Pancreas (tissue), 10 donors: ENCODE results near the gene HDAC10. TPM values are rescaled to one million over a fixed set of nuclear protein-coding genes. Genes with fewer than 3 reads are reported as not detected.
A peak's percentile ranks its signal among the peaks of the same experiment; 100 is the strongest.

Source experiments
- ATAC-seq, 4 donors: fragments of 200-7000 bp; cut with Tn5 transposase; one replicate each; pipeline versions ENCODE4 v1.8.0 to v1.9.1; 2020; ENCODE audit warnings: mild to moderate bottlenecking in 4 of 4, moderate library complexity in 4 of 4
- DNase-seq, 6 donors: peaks; one replicate each; pipeline ENCODE4 v3.0.0-alpha.2; 2020
- FAIRE-seq: peaks from 2 replicates; lab custom pipeline; 2012; peaks lifted over from hg19 to GRCh38; lab: Jason Lieb, UNC
- H3K27ac ChIP-seq, 4 donors: fragments of 200-600 bp; sonication (generic); 1 replicate in 3 of 4; 2 replicates in 1 of 4; pipeline versions ENCODE4 v1.5.0 to v1.8.0; 2020
- H3K27me3 ChIP-seq, 4 donors: fragments of 200-600 bp; one replicate each; pipeline ENCODE4 v1.8.0; 2021
- H3K36me3 ChIP-seq, 3 donors: fragments of 200-600 bp; sonication (generic) in 1 of 3; one replicate each; pipeline versions ENCODE4 v1.5.0 to v1.8.0; 2020 to 2021
- H3K4me1 ChIP-seq, 3 donors: fragments of 200-600 bp; one replicate each; pipeline ENCODE4 v1.8.0; 2021
- H3K4me3 ChIP-seq, 4 donors: fragments of 200-600 bp; sonication (generic) in 2 of 4; one replicate each; pipeline versions ENCODE4 v1.5.0 to v1.8.0; 2020 to 2021
- H3K9me3 ChIP-seq, 4 donors: fragments of 200-600 bp; one replicate each; pipeline ENCODE4 v1.8.0; 2021
- WGBS, 2 donors: extraction: QIAGEN DNeasy Blood & Tissue Kit; methylation state at CpG; one replicate each; pipeline ENCODE4 v1.1.7; 2013; 5-methylcytosine and 5-hydroxymethylcytosine counted together
- intact Hi-C, 3 donors: fragments of 100-400 bp; cut with DNase I; formaldehyde crosslinking; loops; one replicate each; pipeline versions ENCODE4 v1.11.1 to v1.14.2; 2022
- polyA plus RNA-seq, 2 donors: library from polyadenylated mRNA; stranded (reverse); fragments of 200-250 nt; gene quantifications; one replicate each; pipeline ENCODE4 v1.2.3, GENCODE V29; 2013
- total RNA-seq, 6 donors: library from RNA; stranded (reverse); fragmentation: NEBNext Ultra II Directional in 4 of 6; extraction: Animal tissue kit (Norgen Biotek cat#: 25700) in 4 of 6; gene quantifications; one replicate each; pipeline versions ENCODE4 v1.2.1 to v1.2.4, GENCODE V29; 2021 to 2023
- TF ChIP-seq, protein P1 (sequence below), 4 donors: fragments of 200-600 bp; sonication (generic) in 3 of 4; IDR thresholded peaks; one replicate each; pipeline versions ENCODE4 v1.5.0 to v1.8.0; 2021; ENCODE audit warnings: antibody characterized with exemption in 4 of 4
- donor health status: healthy with polysubstance abuse.
- donor health status: DM: no; HTN: no; CAD: no; lungs with moderate emphysema.
- donor health status: DM: no; HTN: no; CAD: no.
- donor health status: control.
- donor health status: control.
- donor health status: Bipolar disorder and iron deficiency.
- donor health status: DM: yes; HTN: yes; CAD: no.
- donor health status: DM: no; HTN: no; CAD: no.
- donor health status: DM: no; HTN: no; CAD: no.
- donor health status: DM: yes; HTN: yes; CAD: no.

HDAC10 gene
- total and polyA plus RNA-seq, 8 donors = 17.0 to 78.3 (median 21.8) TPM

DNA sequence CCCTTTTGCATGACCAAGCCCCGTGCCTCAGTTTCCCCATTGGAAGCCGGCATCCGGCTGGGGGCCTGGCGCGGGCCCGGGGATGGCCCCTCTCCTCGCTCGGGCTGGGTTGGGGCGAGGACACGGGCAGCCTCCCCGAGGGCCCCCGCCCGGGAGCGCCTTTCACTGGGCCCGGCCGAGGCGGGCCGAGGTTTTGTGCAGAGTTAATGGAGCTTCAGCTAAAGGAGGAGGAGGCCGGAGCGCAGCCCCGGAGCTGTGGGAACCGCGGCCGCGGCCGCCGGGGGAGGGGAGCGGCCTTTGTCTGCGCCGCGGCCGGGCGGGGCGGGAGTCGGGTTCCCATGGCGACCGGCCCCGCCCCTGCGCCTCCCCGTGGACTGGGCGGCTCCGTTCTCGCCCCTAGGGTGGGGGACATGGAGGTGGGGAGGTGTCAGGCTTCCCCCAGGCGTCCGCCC lies 20.5 kb upstream of the HDAC10 start:
- H3K27ac ChIP-seq = no peak overlapping the region
- ATAC-seq = peak; percentile 12 to 46 (median 40)
- H3K4me1 ChIP-seq = peaks cover 26 to 30% (median 29%) of the 10 kb centered on the region in 3 donors
- no peak for FAIRE-seq
- H3K9me3 ChIP-seq = no peaks in the 10 kb centered on the region
- intact Hi-C loops = loop anchor here in 1 of 3 donors (10.0 kb wide), 1 partner anchor 53 kb away; the partner anchor contains the start of gene DENND6B
- peak in 2 of 6 donors; percentile 72 to 79 for DNase-seq
- WGBS, 2 donors = 3% methylated on average over 25 to 45 of the region's 45 CpGs
- H3K27me3 ChIP-seq = no peaks in the 10 kb centered on the region
- H3K4me3 ChIP-seq = peak overlapping the region in 2 of 4 donors; percentile 40 to 49
- TF ChIP-seq, protein P1, sequence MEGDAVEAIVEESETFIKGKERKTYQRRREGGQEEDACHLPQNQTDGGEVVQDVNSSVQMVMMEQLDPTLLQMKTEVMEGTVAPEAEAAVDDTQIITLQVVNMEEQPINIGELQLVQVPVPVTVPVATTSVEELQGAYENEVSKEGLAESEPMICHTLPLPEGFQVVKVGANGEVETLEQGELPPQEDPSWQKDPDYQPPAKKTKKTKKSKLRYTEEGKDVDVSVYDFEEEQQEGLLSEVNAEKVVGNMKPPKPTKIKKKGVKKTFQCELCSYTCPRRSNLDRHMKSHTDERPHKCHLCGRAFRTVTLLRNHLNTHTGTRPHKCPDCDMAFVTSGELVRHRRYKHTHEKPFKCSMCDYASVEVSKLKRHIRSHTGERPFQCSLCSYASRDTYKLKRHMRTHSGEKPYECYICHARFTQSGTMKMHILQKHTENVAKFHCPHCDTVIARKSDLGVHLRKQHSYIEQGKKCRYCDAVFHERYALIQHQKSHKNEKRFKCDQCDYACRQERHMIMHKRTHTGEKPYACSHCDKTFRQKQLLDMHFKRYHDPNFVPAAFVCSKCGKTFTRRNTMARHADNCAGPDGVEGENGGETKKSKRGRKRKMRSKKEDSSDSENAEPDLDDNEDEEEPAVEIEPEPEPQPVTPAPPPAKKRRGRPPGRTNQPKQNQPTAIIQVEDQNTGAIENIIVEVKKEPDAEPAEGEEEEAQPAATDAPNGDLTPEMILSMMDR (IDR thresholded peaks at IDR 0.05) = no peak
- peaks cover 0 to 9% (median 7%) of the 10 kb centered on the region in 3 donors for H3K36me3 ChIP-seq

DNA sequence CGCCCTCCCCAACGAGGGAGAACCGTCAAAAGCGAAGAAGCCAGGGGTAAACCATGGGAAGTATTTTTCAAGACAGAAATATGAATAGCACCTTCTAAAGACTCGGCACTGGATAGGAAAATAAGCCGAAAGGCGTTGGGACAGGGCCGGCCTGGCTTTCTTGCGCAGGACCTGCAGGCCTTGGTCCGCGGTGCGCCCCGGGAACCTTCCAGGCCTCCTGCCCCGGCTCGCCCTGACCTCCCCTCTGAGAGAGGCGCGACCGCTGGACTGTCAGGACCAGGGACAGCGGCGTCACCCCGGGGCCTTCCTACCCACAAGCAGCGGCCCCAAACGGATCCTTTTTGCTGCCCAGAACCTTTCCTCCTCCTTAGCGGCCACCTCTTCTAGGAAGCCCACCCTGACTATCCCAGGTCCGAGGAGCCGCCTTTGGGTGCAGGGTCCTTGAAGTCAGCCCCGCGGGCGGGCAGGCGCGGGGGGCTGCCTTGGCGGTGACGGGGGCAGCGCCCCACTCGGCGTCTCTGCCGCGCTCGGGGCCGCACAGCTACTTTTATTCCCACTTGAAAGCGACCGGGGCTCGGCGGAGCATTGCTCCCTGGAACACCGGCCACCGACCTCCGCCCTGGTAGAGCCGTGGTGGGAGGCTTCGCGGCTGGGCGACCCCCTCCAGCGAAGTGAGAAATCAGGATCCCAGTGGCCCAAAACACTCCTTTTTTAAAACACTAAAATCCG lies 19.8 kb upstream of the HDAC10 start:
- H3K9me3 ChIP-seq = no peaks in the 10 kb centered on the region
- intact Hi-C loops = loop anchor here in 1 of 3 donors (10.0 kb wide), 1 partner anchor 54 kb away; the partner anchor contains the start of gene DENND6B
- TF ChIP-seq, protein P1 (IDR thresholded peaks at IDR 0.05) = no peak
- H3K27me3 ChIP-seq = no peaks in the 10 kb centered on the region
- no peak for FAIRE-seq
- peaks cover 26 to 30% (median 29%) of the 10 kb centered on the region in 3 donors for H3K4me1 ChIP-seq
- H3K36me3 ChIP-seq = peaks cover 0 to 9% (median 7%) of the 10 kb centered on the region in 3 donors
- peak; percentile 36 to 74 (median 64) for ATAC-seq
- peak; percentile 66 to 93 (median 76) for DNase-seq
- H3K27ac ChIP-seq = no peak overlapping the region
- H3K4me3 ChIP-seq = peak overlapping the region; percentile 19 to 49 (median 30)
- WGBS, 2 donors = 3% methylated on average over 48 to 53 of the region's 53 CpGs

DNA sequence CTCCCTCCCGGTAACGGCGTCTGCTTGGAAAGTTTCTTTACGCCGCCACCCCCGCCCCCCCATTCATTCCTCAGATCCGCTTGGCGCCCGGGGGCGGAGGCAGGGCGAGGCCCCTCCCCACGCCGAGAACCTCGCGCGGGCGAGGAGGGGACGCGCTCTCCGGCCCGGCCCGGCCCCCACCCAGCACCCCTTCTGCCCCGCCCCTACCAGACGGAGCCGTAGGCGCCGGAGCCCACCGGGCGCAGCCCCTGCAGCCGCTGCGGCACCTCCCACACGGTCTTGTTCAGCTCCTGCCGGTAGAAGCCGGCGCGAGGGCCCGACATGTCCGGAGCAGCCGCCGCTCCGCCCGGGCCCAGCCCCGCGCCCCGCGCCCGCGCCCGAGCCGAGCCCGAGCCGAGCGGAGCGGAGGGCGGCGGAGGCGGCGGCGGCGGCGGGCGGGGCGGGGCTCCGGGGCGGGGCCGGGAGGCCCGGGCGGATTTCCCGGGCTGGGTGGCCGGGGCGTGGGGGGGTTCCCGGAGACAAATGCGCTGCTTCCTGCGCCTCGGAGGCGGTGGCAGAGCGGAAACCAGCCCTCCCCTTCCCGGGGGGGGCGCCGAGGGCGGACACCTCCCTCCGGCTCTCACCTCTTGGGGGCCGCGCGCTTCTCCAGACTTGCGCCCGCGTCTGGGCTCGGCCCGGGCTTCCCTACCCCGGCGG lies 19.1 kb upstream of the HDAC10 start, which contains the start of gene MAPK11:
MAPK11 (minus strand) TSS at position 411 of the 696 bp plus-strand sequence; CDS start at position 323, 88 bp downstream.
- Histone ChIP-seq H3K4me1 (peaks cover 26 to 30% (median 29%) of the 10 kb centered on the region in 3 donors), H3K36me3 (peaks cover 0 to 3% (median 2%) of the 10 kb centered on the region in 3 donors), H3K9me3 (no peaks in the 10 kb centered on the region), H3K27me3 (no peaks in the 10 kb centered on the region), H3K27ac (no peak within 1 kb of the TSS), H3K4me3 (peak within 1 kb of the TSS; percentile 19 to 49 (median 30))
- intact Hi-C loops = loop anchor here in 2 of 3 donors (10.0 kb wide), 2 partner anchors 55 to 345 kb away; partner anchors contain the start of gene DENND6B (in 1 of the 2)
- FAIRE-seq (no peak), DNase-seq (peak in 2 of 6 donors; percentile 32 to 72), ATAC-seq (peak in 3 of 4 donors; percentile 29 to 45 (median 32))
- 2% methylated on average over 52 to 92 of the region's 92 CpGs for WGBS, 2 donors
- TF ChIP-seq, protein P1 (IDR thresholded peaks at IDR 0.05) = no peak

DNA sequence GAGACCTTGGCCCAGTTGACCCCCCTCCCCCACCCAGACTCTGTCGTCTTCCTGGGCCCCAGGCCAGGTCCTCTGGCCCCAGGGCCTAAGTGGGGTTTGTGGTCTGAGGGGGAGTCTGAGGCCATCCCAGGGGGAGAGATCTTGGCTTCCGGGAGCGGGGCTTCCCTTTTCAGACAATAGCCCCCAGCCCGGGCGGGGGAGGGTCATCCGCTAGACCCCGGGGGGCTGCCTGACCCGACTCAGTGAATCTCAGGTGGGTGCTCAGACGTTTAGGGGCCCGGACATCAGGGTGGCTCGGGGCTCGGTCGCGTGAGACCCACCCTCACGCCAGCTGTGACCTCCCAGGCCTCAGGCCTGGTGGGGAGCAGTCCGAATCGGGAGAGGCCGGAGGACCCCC lies 18.5 kb upstream of the HDAC10 start:
- peak in 1 of 6 donors; percentile 33 for DNase-seq
- intact Hi-C loops = loop anchor here in 1 of 3 donors (10.0 kb wide), 1 partner anchor 345 kb away; no protein-coding TSS in a partner anchor

More for the DNA sequence above, 18.5 kb upstream of the HDAC10 start:
- no peak overlapping the region for H3K27ac ChIP-seq
- 30 to 36% methylated on average over 18 of the region's 18 CpGs for WGBS, 2 donors
- TF ChIP-seq, protein P1 (IDR thresholded peaks at IDR 0.05) = no peak
- FAIRE-seq (no peak), ATAC-seq (no peak)
- peaks cover 26 to 30% (median 29%) of the 10 kb centered on the region in 3 donors for H3K4me1 ChIP-seq
- H3K9me3 ChIP-seq = no peaks in the 10 kb centered on the region
- H3K36me3 ChIP-seq = no peaks in the 10 kb centered on the region
- H3K27me3 ChIP-seq = no peaks in the 10 kb centered on the region
- peak overlapping the region in 3 of 4 donors; percentile 19 to 49 (median 40) for H3K4me3 ChIP-seq
